HL-60 (cell line): ENCODE data around the gene RILPL2.
"Not testable (repeated sequence)": the region's sequence is repeated elsewhere in the genome, so short reads cannot be mapped to it uniquely, and the experiment has no call there.

Source experiments
- DNase-seq, 2 experiments: peaks; one replicate each; pipeline ENCODE4 v3.0.0-alpha.2; 2010 to 2020; ENCODE audit warnings: low read depth in 1 of 2, low spot score in 1 of 2
- H3K27ac ChIP-seq: fragments of 250-450 bp; sonication (Bioruptor Pico); replicated peaks from 2 replicates; pipeline ENCODE4 v1.5.1; 2020; ENCODE audit warnings: mild to moderate bottlenecking, moderate library complexity
- H3K27me3 ChIP-seq: fragments of 250-450 bp; sonication (Bioruptor Pico); 2 replicates; pipeline ENCODE4 v1.5.1; 2021; ENCODE audit warnings: mild to moderate bottlenecking, moderate library complexity; ENCODE audit not compliant: insufficient read depth, poor library complexity, severe bottlenecking
- H3K4me3 ChIP-seq: replicated peaks from 2 replicates; pipeline ENCODE4 v1.5.1; 2011; ENCODE audit warnings: mild to moderate bottlenecking, control low read depth, low read length; ENCODE audit not compliant: insufficient read depth
- POLR2AphosphoS5 ChIP-seq: IDR thresholded peaks from 2 replicates; pipeline ENCODE4 v1.6.1; 2012; ENCODE audit warnings: low read depth
- SPI1 ChIP-seq: IDR thresholded peaks from 2 replicates; pipeline ENCODE4 v1.6.1; 2012; ENCODE audit warnings: low read depth, mild to moderate bottlenecking, borderline replicate concordance
- TF ChIP-seq, protein P1 (sequence below): IDR thresholded peaks from 2 replicates; pipeline ENCODE4 v1.6.1; 2012; ENCODE audit warnings: low read depth; ENCODE audit not compliant: insufficient replicate concordance
- TF ChIP-seq, protein P2 (sequence below): IDR thresholded peaks from one replicate; pipeline ENCODE4 v1.5.1; 2011; ENCODE audit warnings: low read length, control low read depth, inconsistent platforms; ENCODE audit not compliant: insufficient read depth

RILPL2 gene

DNA sequence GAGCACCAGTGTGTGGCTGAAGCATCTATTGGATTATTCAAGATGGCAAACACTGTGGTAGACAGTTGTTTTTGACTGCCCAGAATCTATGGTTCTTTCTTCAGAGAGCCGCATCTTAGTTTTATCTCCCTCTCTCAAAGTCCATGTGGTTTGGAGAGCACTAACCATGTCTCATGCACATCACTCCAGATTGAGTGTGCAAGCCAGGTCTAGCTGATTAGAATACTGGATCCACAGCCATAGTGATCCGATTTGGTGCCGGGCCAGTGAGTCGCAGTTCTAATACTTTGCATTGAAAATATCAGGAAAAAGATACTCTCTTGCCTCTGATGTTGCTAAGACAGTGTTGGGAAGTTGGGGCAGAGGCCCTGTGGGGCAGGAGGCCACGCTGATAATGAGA, 67.3 kb downstream of the RILPL2 start:
- no peak for DNase-seq
- TF ChIP-seq, protein P1, sequence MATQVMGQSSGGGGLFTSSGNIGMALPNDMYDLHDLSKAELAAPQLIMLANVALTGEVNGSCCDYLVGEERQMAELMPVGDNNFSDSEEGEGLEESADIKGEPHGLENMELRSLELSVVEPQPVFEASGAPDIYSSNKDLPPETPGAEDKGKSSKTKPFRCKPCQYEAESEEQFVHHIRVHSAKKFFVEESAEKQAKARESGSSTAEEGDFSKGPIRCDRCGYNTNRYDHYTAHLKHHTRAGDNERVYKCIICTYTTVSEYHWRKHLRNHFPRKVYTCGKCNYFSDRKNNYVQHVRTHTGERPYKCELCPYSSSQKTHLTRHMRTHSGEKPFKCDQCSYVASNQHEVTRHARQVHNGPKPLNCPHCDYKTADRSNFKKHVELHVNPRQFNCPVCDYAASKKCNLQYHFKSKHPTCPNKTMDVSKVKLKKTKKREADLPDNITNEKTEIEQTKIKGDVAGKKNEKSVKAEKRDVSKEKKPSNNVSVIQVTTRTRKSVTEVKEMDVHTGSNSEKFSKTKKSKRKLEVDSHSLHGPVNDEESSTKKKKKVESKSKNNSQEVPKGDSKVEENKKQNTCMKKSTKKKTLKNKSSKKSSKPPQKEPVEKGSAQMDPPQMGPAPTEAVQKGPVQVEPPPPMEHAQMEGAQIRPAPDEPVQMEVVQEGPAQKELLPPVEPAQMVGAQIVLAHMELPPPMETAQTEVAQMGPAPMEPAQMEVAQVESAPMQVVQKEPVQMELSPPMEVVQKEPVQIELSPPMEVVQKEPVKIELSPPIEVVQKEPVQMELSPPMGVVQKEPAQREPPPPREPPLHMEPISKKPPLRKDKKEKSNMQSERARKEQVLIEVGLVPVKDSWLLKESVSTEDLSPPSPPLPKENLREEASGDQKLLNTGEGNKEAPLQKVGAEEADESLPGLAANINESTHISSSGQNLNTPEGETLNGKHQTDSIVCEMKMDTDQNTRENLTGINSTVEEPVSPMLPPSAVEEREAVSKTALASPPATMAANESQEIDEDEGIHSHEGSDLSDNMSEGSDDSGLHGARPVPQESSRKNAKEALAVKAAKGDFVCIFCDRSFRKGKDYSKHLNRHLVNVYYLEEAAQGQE, result no peak
- TF ChIP-seq, protein P2, sequence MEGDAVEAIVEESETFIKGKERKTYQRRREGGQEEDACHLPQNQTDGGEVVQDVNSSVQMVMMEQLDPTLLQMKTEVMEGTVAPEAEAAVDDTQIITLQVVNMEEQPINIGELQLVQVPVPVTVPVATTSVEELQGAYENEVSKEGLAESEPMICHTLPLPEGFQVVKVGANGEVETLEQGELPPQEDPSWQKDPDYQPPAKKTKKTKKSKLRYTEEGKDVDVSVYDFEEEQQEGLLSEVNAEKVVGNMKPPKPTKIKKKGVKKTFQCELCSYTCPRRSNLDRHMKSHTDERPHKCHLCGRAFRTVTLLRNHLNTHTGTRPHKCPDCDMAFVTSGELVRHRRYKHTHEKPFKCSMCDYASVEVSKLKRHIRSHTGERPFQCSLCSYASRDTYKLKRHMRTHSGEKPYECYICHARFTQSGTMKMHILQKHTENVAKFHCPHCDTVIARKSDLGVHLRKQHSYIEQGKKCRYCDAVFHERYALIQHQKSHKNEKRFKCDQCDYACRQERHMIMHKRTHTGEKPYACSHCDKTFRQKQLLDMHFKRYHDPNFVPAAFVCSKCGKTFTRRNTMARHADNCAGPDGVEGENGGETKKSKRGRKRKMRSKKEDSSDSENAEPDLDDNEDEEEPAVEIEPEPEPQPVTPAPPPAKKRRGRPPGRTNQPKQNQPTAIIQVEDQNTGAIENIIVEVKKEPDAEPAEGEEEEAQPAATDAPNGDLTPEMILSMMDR, result no peak
- TF ChIP-seq SPI1, result no peak
- no peak for TF ChIP-seq POLR2AphosphoS5
- Histone ChIP-seq H3K27ac (no peak overlapping the region), H3K27me3 (no peaks in the 10 kb centered on the region), H3K4me3 (no peak overlapping the region)

DNA sequence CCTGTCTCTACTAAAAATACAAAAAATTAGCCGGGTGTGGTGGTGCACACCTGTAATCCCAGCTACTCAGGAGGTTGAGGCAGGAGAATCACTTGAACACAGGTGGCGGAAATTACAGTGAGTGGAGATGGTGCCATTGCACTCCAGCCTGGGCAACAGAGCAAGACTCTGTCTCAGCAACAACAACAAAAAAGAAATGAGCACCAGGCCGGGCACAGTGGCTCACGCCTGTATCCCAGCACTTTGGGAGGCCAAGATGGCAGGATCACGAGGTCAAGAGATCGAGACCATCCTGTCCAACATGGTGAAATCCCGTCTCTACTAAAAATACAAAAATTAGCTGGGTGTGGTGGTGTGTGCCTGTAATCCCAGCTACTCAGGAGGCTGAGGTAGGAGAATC, 68.1 kb downstream of the RILPL2 start:
- H3K27me3 ChIP-seq, DNase-seq, H3K27ac ChIP-seq, H3K4me3 ChIP-seq: not testable (repeated sequence)

DNA sequence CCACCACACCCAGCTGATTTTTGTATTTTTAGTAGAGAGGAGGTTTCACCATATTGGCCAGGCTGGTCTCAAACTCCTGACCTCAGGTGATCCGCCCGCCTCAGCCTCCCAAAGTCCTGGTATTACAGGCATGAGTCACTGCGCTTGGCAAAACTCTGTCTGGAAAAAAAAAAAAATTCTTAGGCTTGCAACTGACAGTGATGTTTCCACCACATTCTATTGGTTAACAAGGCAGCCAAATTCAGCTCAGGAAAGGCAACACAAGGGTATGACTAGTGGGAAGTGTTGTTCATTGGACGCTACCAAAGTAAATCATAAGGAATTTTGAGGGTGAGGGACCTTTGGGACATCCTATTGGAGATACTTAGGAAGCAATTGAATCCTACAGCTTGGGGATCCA, 69.0 kb downstream of the RILPL2 start:
- no peak for DNase-seq
- no peak for TF ChIP-seq SPI1
- H3K27ac ChIP-seq, result no peak overlapping the region
- no peaks in the 10 kb centered on the region for H3K27me3 ChIP-seq
- H3K4me3 ChIP-seq, result no peak overlapping the region
